ENCODE results near the gene NEURL1B.

DNA sequence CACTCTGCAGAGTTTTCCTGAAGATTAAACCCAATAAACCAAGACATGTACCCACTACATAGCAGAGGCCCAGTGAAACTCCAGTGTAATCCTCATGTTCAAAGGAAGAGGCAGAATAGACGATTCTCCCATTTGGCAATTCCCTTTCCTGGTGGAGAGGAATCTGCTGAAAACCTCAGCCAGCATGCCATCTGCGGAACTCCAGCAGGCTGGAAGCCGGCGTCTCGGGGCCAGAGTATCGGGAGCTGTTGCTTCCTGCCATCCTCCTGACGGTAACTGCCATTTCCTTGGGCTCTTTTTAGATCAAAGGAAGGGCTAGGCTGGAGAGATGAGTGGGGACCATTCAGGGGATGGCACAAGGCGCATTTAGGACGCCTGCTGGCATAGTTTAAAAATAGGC, 20.5 kb downstream of the NEURL1B start:
- TF ChIP-seq, protein P1, sequence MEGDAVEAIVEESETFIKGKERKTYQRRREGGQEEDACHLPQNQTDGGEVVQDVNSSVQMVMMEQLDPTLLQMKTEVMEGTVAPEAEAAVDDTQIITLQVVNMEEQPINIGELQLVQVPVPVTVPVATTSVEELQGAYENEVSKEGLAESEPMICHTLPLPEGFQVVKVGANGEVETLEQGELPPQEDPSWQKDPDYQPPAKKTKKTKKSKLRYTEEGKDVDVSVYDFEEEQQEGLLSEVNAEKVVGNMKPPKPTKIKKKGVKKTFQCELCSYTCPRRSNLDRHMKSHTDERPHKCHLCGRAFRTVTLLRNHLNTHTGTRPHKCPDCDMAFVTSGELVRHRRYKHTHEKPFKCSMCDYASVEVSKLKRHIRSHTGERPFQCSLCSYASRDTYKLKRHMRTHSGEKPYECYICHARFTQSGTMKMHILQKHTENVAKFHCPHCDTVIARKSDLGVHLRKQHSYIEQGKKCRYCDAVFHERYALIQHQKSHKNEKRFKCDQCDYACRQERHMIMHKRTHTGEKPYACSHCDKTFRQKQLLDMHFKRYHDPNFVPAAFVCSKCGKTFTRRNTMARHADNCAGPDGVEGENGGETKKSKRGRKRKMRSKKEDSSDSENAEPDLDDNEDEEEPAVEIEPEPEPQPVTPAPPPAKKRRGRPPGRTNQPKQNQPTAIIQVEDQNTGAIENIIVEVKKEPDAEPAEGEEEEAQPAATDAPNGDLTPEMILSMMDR (IDR thresholded peaks at IDR 0.05), result no peak
- no peak for TF ChIP-seq POLR2A (IDR thresholded peaks at IDR 0.05)

Measured in body of pancreas (tissue), 4 donors.